HepG2 (cell line): ENCODE measurements around the gene SDC4. TPM values are rescaled to one million over a fixed set of nuclear protein-coding genes. Genes with fewer than 3 reads are reported as not detected.
A peak's percentile ranks its signal among the peaks of the same experiment; 100 is the strongest.

Source experiments
- CREB1 ChIP-seq, 2 experiments: fragments of 450-650 bp in 1 of 2; IDR thresholded peaks; 2 replicates each; pipeline ENCODE4 v1.6.1; 2016 to 2017; ENCODE audit warnings: control low read depth in 1 of 2, mild to moderate bottlenecking in 1 of 2, missing compliant biosample characterization in 1 of 2, missing genetic modification characterization in 1 of 2
- CREM ChIP-seq, 2 experiments: sonication (generic) in 1 of 2; formaldehyde crosslinking in 1 of 2; IDR thresholded peaks; 2 replicates each; pipeline versions ENCODE4 v1.4.0 to v1.6.1; 2016 to 2020; ENCODE audit warnings: antibody characterized with exemption in 1 of 2, mild to moderate bottlenecking in 1 of 2, missing genetic modification reagents in 1 of 2
- ELF1 ChIP-seq: sonication (generic); formaldehyde crosslinking; IDR thresholded peaks from 2 replicates; pipeline ENCODE4 v1.4.0; 2020; ENCODE audit warnings: missing genetic modification reagents
- GABPA ChIP-seq, 2 experiments: IDR thresholded peaks; 2 replicates each; pipeline ENCODE4 v1.6.1; 2011 to 2016; ENCODE audit warnings: low read depth in 2 of 2, low read length in 1 of 2, missing biosample characterization in 1 of 2, missing genetic modification characterization in 1 of 2
- HMGXB3 ChIP-seq: sonication (generic); formaldehyde crosslinking; IDR thresholded peaks from 2 replicates; pipeline ENCODE4 v1.4.0; 2020; ENCODE audit warnings: missing genetic modification reagents, borderline replicate concordance
- NCOR1 ChIP-seq: fragments of 200-600 bp; sonication (generic); IDR thresholded peaks from 2 replicates; pipeline ENCODE4 v1.7.0; 2017; ENCODE audit warnings: antibody characterized with exemption, low read length, borderline replicate concordance
- NR2F2 ChIP-seq: IDR thresholded peaks from 2 replicates; pipeline ENCODE4 v1.6.1; 2012; ENCODE audit warnings: low read depth, inconsistent platforms, borderline replicate concordance
- UBTF ChIP-seq: sonication (generic); formaldehyde crosslinking; IDR thresholded peaks from 2 replicates; pipeline ENCODE4 v1.4.0; 2020; ENCODE audit warnings: mild to moderate bottlenecking, missing genetic modification reagents
- ZNF253 ChIP-seq: sonication (generic); formaldehyde crosslinking; IDR thresholded peaks from 2 replicates; pipeline ENCODE4 v1.8.0; 2022; ENCODE audit warnings: mild to moderate bottlenecking, missing genetic modification reagents, borderline replicate concordance
- ZNF263 ChIP-seq: sonication (generic); formaldehyde crosslinking; IDR thresholded peaks from 2 replicates; pipeline ENCODE4 v1.4.0; 2020; ENCODE audit warnings: missing genetic modification reagents
- ZNF331 ChIP-seq: sonication (generic); formaldehyde crosslinking; IDR thresholded peaks from 2 replicates; pipeline ENCODE4 v1.4.0; 2020; ENCODE audit warnings: missing genetic modification reagents
- ZNF367 ChIP-seq: sonication (generic); formaldehyde crosslinking; IDR thresholded peaks from 2 replicates; pipeline ENCODE4 v1.4.0; 2020; ENCODE audit warnings: missing genetic modification reagents, borderline replicate concordance
- ZNF550 ChIP-seq: sonication (generic); formaldehyde crosslinking; IDR thresholded peaks from 2 replicates; pipeline ENCODE4 v1.4.0; 2020; ENCODE audit warnings: mild to moderate bottlenecking, missing genetic modification reagents, borderline replicate concordance
- polyA plus RNA-seq, 8 experiments: library from polyadenylated mRNA; depleted of rRNA in 3 of 8; stranded (reverse) in 7 of 8; unstranded in 1 of 8; fragments of >200 nt; fragmentation: Illumina TruSeq in 4 of 8; extraction: Trizol in 4 of 8; gene quantifications; 2 replicates each; pipeline versions ENCODE4 v1.2.1 to v1.2.3, GENCODE V29; 2011 to 2016; ENCODE audit warnings: low read depth in 4 of 8, missing spikeins in 1 of 8, mixed read lengths in 1 of 8; ENCODE audit not compliant: insufficient read depth in 1 of 8
- total RNA-seq, 5 experiments: library from RNA; depleted of rRNA; stranded (reverse); fragments of >200 nt; fragmentation: Illumina TruSeq; extraction: Trizol; gene quantifications; 2 replicates each; pipeline ENCODE4 v1.2.3, GENCODE V29; 2016; ENCODE audit warnings: low read depth in 1 of 5
- TF ChIP-seq, protein P1 (sequence below): sonication (generic); formaldehyde crosslinking; conservative IDR thresholded peaks from 2 replicates; pipeline ENCODE4 v1.5.0; 2020; ENCODE audit warnings: missing genetic modification reagents
- TF ChIP-seq, protein P2 (sequence below): sonication (generic); formaldehyde crosslinking; IDR thresholded peaks from 2 replicates; pipeline ENCODE4 v1.4.0; 2020; ENCODE audit warnings: missing genetic modification reagents, borderline replicate concordance

Gene SDC4
- total and polyA plus RNA-seq, 2 of the 13 experiments (the other 11 are each of a cell fraction or from before 2014, with no cell fraction given), result 49.0 to 65.1 TPM

GRCh38 chr20:45338121-45339030 lies 9.8 kb downstream of the SDC4 start (continued):
- TF ChIP-seq ZNF367 (CRISPR knock-in tag), result no peak
- TF ChIP-seq NR2F2, result peak; percentile 52; the same call in 1 of the 2 replicates
- TF ChIP-seq ZNF550 (CRISPR knock-in tag), result no peak
- TF ChIP-seq NCOR1, result peak; percentile 87; the same call in 1 of the 2 replicates
- 0 out of 2 replicates have a peak, but pooled peaks have one; percentile 16 for TF ChIP-seq HMGXB3
- peak; percentile 60; the same call in 1 of the 2 replicates for TF ChIP-seq ELF1 (CRISPR knock-in tag)
- TF ChIP-seq ZNF253 (CRISPR knock-in tag), result no peak
- no peak for TF ChIP-seq CREB1 (IDR thresholded peaks at IDR 0.05)
- TF ChIP-seq CREB1 (CRISPR knock-in tag; IDR thresholded peaks at IDR 0.05), result no peak
- TF ChIP-seq ZNF263 (CRISPR knock-in tag), result no peak
- TF ChIP-seq CREM (IDR thresholded peaks at IDR 0.05), result no peak
- TF ChIP-seq CREM (CRISPR knock-in tag; IDR thresholded peaks at IDR 0.05), result no peak
- TF ChIP-seq ZNF331 (CRISPR knock-in tag), result peak; percentile 66; the same call in 1 of the 2 replicates
- TF ChIP-seq, protein P1, sequence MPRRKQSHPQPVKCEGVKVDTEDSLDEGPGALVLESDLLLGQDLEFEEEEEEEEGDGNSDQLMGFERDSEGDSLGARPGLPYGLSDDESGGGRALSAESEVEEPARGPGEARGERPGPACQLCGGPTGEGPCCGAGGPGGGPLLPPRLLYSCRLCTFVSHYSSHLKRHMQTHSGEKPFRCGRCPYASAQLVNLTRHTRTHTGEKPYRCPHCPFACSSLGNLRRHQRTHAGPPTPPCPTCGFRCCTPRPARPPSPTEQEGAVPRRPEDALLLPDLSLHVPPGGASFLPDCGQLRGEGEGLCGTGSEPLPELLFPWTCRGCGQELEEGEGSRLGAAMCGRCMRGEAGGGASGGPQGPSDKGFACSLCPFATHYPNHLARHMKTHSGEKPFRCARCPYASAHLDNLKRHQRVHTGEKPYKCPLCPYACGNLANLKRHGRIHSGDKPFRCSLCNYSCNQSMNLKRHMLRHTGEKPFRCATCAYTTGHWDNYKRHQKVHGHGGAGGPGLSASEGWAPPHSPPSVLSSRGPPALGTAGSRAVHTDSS (CRISPR knock-in tag), result 0 out of 2 replicates have a peak, but pooled peaks have one; percentile 68
- no peak for TF ChIP-seq GABPA (IDR thresholded peaks at IDR 0.05; ENCODE audit: low read depth, low read length)
- TF ChIP-seq GABPA (CRISPR knock-in tag; IDR thresholded peaks at IDR 0.05; ENCODE audit: low read depth), result peak; percentile 38; the same call in 1 of the 2 replicates
- TF ChIP-seq, protein P2, sequence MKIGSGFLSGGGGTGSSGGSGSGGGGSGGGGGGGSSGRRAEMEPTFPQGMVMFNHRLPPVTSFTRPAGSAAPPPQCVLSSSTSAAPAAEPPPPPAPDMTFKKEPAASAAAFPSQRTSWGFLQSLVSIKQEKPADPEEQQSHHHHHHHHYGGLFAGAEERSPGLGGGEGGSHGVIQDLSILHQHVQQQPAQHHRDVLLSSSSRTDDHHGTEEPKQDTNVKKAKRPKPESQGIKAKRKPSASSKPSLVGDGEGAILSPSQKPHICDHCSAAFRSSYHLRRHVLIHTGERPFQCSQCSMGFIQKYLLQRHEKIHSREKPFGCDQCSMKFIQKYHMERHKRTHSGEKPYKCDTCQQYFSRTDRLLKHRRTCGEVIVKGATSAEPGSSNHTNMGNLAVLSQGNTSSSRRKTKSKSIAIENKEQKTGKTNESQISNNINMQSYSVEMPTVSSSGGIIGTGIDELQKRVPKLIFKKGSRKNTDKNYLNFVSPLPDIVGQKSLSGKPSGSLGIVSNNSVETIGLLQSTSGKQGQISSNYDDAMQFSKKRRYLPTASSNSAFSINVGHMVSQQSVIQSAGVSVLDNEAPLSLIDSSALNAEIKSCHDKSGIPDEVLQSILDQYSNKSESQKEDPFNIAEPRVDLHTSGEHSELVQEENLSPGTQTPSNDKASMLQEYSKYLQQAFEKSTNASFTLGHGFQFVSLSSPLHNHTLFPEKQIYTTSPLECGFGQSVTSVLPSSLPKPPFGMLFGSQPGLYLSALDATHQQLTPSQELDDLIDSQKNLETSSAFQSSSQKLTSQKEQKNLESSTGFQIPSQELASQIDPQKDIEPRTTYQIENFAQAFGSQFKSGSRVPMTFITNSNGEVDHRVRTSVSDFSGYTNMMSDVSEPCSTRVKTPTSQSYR (CRISPR knock-in tag), result peak; percentile 15; the same call in 1 of the 2 replicates
- peak; percentile 31 for TF ChIP-seq UBTF (CRISPR knock-in tag)
